Neural cell (in vitro differentiated cells): ENCODE results near the gene UBE2QL1.

Source experiments
- CTCF ChIP-seq: fragments of 450-650 bp; IDR thresholded peaks from 2 replicates; pipeline ENCODE4 v1.5.1; 2014; ENCODE audit warnings: antibody characterized with exemption, mild to moderate bottlenecking, moderate library complexity; ENCODE audit not compliant: poor library complexity, severe bottlenecking
- EP300 ChIP-seq: fragments of 450-650 bp; conservative IDR thresholded peaks from 2 replicates; pipeline ENCODE4 v1.6.1; 2014; ENCODE audit warnings: antibody characterized with exemption, mild to moderate bottlenecking, moderate library complexity; ENCODE audit not compliant: poor library complexity, severe bottlenecking

GRCh38 chr5:6517510-6517909 lies 68.9 kb downstream of the UBE2QL1 start:
- no peak for TF ChIP-seq CTCF
- no peak for TF ChIP-seq EP300
